RPMI7951 (cell line): Measurements from ENCODE around the gene ONECUT3. TPM values are rescaled to one million over a fixed set of nuclear protein-coding genes. Genes with fewer than 3 reads are reported as not detected.

ENCODE experiments used
- DNase-seq: peaks from one replicate; pipeline ENCODE4 v3.0.0-alpha.2; 2012; ENCODE audit warnings: low read depth
- total RNA-seq: library from RNA; depleted of rRNA; stranded (reverse); fragments of >200 nt; shearing (Covaris generic); gene quantifications from 2 replicates; pipeline ENCODE4 v1.2.3, GENCODE V29; 2014

Gene ONECUT3
- total RNA-seq, 1 experiment from 2014 or later: not detected

DNA sequence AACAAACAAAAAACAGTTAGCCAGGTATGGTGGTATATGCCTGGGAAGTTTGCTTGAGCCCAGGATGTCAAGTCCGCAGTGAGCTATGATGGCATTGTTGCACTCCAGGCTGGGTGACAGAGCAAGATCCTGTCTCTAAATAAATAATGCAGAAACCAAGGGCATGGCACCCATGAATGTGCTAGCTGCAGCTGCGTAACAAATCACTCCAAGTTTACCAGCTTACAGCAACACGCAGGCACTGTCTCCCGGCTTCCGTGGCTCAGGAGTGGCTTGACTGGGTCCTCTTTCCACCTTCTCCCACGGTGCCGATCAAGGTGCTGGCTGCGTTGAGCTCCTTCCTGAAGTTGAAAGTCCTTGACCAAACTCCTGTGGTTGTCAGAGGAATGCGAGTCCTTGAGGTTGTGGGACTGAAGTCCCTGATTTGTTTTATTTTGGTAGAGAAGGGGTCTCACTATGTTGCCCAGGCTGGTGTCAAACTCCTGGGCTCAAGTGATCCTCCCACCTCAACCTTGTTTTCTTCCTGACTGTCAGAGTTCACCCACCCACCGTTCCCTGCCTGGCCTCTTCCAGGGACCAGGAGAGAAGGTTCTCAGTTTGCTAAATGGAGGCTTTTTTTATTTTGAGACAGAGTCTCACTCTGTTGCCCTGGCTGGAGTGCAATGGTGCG lies 13.2 kb upstream of the ONECUT3 start:
- DNase-seq: no peak

- DNase-seq: no peak
Observed at GRCh38 chr19:1742989-1743696, 10.2 kb upstream of the ONECUT3 start.

- DNase-seq: no peak
Observed at GRCh38 chr19:1744133-1744665, 9.1 kb upstream of the ONECUT3 start.

DNA sequence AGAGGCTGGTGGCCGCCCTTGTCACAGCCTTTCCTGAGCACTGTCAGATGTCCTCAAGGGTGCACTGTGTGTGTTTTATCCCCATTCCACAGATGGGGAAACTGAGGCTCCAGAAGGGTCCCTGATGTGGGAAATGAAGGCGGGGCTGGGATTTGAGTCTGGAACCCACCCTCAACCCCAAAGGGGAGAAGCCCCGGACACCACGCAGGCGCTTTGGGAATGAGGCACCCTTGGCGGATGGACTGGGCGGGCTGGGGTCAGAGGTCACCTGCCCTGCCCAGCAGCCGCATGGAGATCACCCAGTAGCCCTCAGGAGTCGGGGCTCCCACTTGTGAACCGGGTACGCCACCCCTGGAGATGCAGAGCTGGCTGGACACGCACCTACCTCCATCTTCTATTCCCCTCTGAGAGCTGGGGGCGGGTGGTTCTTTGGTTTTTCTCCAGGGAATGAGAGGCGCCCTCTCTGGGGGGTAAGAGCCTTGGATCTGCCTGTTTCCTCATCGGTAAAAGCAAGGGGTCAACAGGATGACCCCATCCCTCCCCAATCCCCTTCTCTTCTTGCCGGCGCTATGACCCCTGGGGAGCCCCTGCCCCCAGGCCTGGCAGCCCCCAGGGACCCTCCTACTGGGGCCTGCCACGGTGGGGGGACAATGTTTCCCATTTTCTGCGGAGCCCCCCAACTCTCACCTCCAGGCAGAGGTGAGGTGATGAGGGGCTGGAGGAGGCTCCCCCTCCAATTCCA lies 8.3 kb upstream of the ONECUT3 start:
- no peak for DNase-seq

DNA sequence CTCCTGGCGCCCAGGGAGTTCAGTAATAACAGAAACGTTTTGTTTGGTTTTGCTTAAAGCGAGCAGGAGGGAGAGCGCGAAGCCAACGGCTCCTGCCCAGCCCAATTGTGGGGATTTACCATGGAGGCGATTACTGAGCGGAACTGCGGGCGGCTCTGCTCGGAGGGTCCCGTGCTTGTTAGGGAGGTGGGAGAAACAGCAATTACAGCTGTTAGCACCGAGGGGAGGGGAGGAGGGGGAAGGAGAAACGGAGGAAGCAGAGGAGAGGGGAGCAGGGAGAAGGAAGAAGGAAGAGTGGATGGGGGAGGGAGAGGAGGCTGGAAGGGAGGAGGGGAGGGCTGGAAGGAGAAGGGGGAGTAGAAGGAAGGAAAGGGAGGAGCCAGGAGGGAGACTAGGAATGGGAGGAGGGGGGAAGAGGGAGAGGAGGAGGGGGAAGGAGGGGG lies 7.7 kb upstream of the ONECUT3 start:
- no peak for DNase-seq

GRCh38 chr19:1746401-1747284 lies 6.7 kb upstream of the ONECUT3 start:
- peak; percentile 49 for DNase-seq

- peak; percentile 93 for DNase-seq
Observed at GRCh38 chr19:1747285-1748114, 5.8 kb upstream of the ONECUT3 start.

GRCh38 chr19:1748115-1748872 lies 5.0 kb upstream of the ONECUT3 start:
- DNase-seq: no peak

GRCh38 chr19:1748873-1749341 lies 4.4 kb upstream of the ONECUT3 start:
- DNase-seq: no peak

DNA sequence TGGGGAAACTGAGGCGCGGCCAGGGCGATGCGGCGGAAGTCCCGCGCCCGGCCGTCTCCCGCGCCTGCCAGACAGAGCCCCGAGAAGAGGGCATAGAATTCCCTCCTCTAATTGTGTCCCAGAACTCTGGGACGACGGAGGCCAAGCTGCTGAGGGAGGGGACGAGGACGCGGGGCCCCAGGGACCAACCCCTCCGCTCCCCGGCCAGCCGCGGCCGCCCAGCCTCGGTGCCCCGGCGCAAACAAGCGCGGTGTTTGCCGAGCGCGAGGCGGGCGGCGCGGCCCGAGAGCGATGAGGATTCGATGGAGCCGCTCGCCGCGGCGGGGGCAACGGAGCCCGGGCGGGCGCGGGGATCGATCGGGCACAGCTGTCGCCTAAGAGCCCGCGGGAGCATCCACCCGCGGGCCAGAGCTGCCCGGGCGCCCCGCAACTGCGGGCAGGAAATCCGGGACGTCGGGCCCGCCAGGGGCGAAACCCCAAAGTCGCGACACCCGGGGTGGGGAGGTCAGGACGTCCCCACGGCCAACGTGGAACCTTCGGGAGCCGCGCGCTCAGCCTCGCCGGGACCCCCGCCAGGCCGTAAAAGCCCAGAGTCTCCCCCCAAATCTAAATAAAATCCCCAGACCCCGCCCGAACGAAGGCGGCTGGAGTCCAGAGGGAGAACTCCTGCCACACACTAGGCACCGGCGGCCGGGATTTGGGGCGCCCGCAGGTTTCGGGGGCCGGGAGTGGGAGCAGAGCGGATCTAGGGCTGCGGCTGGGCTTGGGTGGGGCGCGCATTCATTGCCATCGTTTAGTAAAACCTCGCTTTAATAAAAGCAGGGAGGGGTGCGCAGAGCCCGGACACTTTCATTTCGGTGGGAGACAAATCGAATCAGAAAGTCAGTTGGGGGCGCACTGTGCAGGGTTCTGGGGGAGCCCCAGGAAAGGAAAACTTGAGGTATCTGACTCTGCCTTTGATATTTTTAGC lies 3.6 kb upstream of the ONECUT3 start:
- no peak for DNase-seq

GRCh38 chr19:1750343-1751021 lies 2.8 kb upstream of the ONECUT3 start:
- DNase-seq: no peak

- no peak for DNase-seq
Observed at GRCh38 chr19:1751367-1752008, 1.8 kb upstream of the ONECUT3 start.

DNA sequence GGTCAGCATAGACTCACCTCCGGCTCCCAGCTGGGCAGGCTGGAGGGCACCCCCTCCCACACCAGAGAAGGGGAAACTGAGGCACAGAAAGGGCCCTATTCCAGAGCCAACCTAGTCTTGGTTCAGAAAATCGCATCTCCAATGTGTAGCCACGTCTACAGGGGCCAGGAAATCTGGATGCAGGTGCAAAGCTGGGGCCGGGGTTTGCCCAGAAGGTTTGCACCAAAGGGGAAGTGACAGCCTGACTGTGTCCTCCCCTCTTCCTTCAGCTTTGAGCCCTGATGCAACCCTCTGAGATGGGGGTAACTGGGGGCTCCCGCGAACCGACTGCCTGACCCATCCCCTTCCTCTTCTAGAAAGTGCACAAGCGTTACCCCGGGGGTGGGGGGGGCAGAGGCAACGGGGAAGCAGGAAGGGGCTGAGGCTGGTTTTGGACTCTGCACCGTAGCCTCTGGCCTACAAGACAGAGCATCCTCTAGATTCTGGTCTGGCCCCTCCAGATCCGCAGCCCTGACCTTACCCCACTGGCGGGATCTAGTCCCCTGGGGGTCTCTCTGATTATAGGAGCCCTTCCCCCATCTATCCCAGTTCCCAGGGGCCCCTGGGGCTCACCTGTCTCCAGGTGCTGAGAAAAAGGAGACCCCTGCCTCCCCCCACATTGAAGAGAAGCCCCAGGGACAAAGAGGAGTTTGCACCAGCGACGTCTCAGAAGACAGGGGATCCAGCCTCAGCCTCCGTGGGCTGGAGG lies 1.1 kb upstream of the ONECUT3 start:
- no peak for DNase-seq

- no peak for DNase-seq
Observed at GRCh38 chr19:1754018-1754635, 821 bp downstream of the ONECUT3 start.

GRCh38 chr19:1754636-1755466 lies 1.5 kb downstream of the ONECUT3 start:
- peak; percentile 18 for DNase-seq
